ENCODE results near the gene BTBD9.

Gene BTBD9

DNA sequence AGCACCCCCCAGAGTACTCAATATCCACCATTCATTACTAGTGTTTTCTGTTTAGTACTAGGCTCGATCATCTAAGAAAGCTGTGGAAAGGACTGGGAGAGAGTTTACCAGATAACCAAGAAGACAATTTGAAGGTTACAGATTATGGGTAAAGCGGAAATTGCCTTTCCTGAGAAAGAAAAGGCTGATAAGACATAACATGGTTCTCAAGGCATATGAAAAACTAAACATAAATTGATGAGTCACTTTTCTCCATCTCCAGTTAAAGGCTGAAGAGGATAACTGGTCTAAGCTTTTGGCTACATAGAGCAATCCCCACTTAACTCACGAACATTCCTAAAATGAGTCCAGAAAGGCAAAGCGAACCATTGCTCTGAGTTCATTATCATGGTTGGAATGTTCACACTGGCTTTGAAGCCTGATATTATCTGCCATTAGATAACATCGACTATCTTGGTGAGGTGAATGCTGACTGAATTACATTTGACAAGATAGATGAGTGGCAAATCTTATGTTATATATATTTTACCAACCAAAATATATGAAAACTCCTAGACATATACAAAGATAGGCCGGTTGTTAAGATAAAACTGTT, 65.8 kb downstream of the BTBD9 start:
- in situ Hi-C loops (cut with HindIII; ENCODE audit: low pct_ligation_motif_present, low pct_unique_long_range_greater_than_20kb, low sequenced_read_pairs), result no loop called here
- DNase-seq, result no peak

DNA sequence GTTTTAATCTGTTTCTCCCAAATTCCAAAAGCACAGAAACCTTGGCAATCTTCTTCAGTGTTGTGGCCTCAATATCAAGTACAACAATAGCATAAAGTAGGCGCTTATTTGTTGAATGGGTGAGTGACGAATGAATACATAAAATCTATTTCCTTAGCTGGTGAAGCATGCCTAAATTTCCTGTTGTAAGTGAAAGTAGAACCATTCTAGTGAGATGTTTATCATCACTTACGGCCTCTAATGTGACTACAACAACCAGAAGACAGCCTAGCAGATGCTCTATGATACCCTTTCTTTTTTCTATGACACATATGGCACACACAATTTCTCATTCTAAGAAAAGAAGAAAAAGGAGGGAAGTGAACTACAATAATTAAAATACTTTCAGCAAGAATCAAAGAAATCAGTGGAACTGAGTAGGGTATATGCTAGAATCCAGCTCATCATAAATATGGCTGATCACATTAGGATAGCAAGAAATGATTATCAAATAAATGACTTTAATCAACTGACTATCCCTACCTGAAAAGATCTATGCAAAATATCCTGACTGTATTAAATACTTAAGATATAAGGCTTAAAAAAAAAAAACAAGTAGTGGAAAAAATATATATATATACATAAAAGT, 67.4 kb downstream of the BTBD9 start:
- no peak for DNase-seq
- in situ Hi-C loops (cut with HindIII; ENCODE audit: low pct_ligation_motif_present, low pct_unique_long_range_greater_than_20kb, low sequenced_read_pairs), result no loop called here

DNA sequence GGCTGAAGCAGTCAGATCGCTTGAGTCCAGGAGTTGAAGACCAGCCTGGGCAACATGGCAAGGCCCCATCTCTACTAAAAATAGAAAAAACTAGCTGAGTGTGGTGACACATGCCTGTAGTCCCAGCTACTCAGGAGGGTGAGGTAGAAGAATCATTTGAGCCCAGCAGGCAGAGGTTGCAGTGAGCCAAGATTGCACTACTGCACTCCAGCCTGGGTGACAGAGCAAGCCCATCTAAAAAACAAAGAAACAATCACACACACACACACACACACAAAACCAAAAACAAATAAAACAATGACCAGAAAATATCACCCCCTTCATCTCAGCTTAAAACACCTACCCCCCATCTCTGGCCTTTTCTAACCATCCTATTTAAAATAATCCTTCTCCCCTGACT, 68.0 kb downstream of the BTBD9 start:
- DNase-seq, result no peak
- in situ Hi-C loops (cut with HindIII; ENCODE audit: low pct_ligation_motif_present, low pct_unique_long_range_greater_than_20kb, low sequenced_read_pairs), result no loop called here

DNA sequence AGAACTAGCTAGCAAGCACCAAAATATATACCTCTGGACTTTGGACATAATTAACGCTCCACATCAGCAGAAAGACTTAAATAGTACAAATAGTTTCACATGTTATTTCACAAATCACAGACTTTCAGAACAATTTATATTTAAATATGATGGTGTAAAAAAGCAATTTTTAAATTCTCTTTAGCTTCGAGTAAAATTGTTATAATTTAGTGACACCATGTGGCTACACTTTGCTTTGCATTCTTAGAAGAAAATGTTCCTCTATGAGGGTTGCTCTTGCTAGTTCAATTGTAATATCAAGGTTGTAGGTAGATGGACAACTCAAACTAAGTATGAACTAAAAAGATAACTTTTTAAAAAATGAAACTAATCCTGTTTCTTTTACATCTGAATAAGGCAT, 69.0 kb downstream of the BTBD9 start:
- DNase-seq, result peak; percentile 24
- in situ Hi-C loops (cut with HindIII; ENCODE audit: low pct_ligation_motif_present, low pct_unique_long_range_greater_than_20kb, low sequenced_read_pairs), result no loop called here

DNA sequence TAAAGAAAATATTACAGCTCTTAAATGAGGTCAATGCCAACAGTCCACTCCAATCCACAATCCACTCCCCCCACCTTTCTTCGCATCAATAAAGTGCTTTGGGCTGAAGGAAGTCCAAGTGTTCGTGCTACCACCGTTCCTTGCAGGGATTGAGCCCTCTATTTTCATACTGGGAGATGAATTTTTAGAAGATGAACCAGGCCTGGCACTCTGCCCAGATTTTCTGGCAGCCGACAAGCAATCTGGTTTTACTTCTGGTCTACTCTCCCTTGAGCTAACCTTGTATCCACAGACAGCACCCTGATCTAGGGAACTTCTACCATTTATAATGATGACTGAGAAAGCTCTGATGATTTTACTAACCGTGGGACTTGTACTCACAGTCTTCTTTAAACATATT, 72.3 kb downstream of the BTBD9 start:
- in situ Hi-C loops (cut with HindIII; ENCODE audit: low pct_ligation_motif_present, low pct_unique_long_range_greater_than_20kb, low sequenced_read_pairs), result no loop called here
- peak; percentile 33 for DNase-seq

DNA sequence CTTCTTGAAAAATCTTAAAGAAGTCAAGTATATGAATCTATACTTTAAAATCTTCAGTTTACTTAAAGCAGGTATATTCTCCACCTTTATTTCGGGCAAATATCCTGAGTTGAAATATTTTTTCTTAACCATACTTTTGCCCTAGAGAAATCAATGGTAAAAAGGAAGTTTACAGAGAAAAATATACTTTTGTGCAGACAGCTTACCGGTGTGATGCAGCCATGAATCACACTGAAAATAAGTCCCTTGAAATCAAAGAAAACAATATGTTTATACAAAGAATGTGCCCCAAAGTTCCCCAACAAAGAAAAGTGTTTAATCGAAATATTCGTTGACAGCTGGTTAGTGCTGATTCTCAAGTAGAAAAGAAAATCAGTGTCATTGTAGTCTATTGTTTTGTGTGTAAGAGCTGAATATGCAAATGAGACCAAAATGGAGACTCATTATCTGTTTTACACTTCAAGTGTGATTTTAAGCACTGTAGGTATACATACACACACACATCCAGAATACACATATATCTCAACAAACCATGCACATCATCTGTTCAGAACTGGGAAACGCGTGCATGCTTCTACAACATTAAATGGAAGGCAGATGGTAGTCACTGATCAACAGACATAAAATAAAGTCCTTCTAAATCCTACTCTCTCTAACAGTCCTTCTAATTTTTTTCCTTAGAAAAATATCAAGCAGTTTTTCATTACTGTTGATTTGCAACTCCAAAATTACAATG, 73.3 kb downstream of the BTBD9 start:
- in situ Hi-C loops (cut with HindIII; ENCODE audit: low pct_ligation_motif_present, low pct_unique_long_range_greater_than_20kb, low sequenced_read_pairs), result no loop called here
- DNase-seq, result no peak

DNA sequence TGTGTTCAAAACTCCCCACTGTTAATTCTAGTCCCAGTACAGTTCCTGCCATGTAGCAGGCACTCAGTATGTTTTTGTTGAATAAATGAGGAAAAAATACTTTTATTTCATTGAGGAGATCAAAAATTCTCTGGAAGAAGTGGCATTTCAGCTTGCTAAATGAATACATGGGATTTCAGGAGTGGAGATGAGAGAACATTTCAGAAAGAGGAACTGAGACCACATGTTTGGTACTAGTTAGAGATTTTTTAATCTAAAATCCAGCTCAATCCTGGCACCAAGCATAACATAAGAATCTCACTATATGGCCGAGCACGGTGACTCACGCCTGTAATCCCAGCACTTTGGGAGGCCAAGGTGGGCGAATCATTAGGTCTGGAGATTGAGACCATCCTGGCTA, 75.4 kb downstream of the BTBD9 start:
- in situ Hi-C loops (cut with HindIII; ENCODE audit: low pct_ligation_motif_present, low pct_unique_long_range_greater_than_20kb, low sequenced_read_pairs), result no loop called here
- DNase-seq, result no peak

DNA sequence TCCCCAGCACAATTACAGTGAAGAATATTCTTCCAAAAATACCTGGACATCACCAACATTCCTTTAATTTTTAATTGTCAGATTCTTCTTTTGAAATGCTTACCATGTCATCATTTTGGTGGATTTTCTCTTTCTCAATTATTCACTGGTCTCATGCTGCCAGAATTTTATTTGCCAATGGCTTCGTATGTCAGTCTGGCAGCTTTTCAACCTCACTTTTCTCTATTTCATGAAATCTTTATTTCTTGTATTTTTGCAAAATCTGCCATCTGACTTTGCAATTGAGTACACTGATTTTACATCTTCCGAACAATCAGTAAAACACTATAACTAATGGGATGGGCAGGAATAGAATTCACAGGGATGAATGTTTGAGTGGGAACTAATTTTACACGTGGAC, 84.1 kb downstream of the BTBD9 start:
- DNase-seq, result no peak
- in situ Hi-C loops (cut with HindIII; ENCODE audit: low pct_ligation_motif_present, low pct_unique_long_range_greater_than_20kb, low sequenced_read_pairs), result no loop called here

DNA sequence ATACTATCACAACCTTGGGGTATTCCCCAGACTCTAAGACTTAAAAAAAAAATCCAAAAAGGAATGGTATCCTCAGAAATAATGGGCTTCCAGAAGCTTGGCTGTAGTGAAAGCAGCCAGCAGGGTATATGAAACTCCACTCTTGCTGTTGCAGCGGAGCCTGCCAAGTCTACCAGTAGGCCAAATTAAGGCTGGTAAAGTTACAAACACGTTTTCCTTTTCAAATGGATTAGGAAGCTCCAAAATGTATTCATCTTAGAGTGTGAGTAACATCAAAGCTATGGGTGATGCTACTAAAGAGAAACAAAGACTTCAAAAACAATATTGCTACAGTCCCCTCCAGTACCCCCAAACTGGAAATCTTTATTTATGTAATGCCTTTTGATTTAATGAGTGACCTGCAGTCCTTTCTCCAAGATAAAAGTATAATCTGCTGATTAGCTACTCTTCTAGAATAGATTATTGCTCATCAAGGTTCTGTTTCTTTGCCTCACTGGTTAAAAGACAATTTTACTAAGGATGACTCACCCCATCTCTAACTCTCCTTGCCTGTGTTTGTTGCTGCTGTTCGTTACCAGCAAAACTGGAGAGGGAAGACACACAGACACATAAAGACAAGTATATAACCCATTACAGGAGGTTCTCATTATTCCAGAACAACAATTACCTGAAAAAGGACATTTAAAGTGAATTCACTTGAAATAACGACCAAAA, 84.9 kb downstream of the BTBD9 start:
- DNase-seq, result peak; percentile 13
- in situ Hi-C loops (cut with HindIII; ENCODE audit: low pct_ligation_motif_present, low pct_unique_long_range_greater_than_20kb, low sequenced_read_pairs), result no loop called here

DNA sequence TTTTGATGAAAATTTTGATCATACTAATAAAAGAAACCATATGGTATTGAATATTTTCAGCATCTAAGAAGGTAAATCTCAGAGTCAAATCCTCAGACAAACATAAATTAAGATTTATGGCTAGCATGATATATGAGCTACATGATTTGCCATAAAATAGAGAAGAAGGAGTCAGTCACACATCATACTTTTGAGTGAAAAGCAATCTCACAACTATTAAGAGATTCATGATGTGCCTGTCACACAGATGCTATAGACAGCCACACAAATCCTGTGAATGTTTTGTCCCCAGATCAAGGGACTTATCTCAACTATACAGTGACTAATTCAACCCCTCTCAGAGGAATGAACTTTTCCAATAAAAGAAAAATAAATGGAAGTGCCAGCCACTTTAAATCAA, 85.7 kb downstream of the BTBD9 start:
- in situ Hi-C loops (cut with HindIII; ENCODE audit: low pct_ligation_motif_present, low pct_unique_long_range_greater_than_20kb, low sequenced_read_pairs), result no loop called here

DNA sequence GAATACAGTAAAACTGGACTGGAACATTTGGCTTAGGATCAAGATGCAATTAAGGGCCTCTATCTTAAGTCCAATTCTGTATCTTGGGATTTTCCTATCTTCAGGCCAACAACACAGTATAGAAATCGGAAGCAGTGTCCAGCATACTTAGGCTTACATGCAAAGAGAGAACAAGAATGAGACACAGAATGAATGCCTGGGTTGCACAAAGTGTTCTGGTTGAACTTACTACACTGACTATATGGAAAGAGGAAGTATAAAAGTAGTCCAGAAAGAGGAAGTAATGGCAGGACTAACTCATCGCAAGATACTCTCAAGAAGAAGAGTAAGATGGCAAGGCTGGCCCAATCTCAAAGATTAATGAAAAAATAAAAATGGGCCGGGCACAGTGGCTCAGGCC, 87.6 kb downstream of the BTBD9 start:
- in situ Hi-C loops (cut with HindIII; ENCODE audit: low pct_ligation_motif_present, low pct_unique_long_range_greater_than_20kb, low sequenced_read_pairs), result no loop called here
- no peak for DNase-seq

More for the DNA sequence above, 85.7 kb downstream of the BTBD9 start:
- no peak for DNase-seq

DNA sequence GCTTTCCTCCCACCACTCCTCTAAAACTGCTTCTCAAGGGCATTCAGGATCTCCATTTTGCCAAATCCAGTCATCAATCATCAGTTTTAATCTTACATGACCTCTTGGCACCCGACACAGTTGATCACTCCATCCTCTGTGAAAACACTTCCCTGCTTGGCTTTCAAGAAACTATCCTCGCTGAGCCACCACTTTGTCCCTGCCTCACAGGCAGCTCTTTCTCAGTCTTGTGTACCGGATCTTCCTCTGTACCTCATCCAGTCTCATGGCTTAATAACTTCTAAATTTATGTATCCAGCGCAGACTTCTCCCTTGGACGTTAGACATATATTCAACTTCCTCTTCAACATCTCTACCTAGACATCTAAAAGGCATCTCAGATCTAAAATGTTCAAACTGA, 89.9 kb downstream of the BTBD9 start:
- in situ Hi-C loops (cut with HindIII; ENCODE audit: low pct_ligation_motif_present, low pct_unique_long_range_greater_than_20kb, low sequenced_read_pairs), result no loop called here
- DNase-seq, result no peak

DNA sequence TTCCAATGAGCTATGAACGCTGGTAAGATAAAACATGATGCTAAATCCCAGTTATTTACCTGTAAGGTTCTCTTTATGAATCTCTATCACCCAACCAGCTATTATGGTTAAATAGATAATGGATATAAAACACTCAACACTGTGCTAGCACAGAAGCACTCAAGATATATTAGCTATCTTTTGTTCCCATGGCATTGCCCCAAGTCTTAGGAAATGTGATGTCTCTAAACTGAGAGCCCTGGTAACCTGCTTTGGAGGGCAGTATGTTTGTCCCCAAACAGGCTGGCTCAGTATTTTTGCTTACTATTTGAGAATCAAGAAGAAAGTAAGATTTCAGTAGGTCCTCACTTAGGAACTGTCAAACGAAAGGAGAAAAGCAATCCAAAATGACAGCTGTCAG, 90.5 kb downstream of the BTBD9 start:
- no peak for DNase-seq
- in situ Hi-C loops (cut with HindIII; ENCODE audit: low pct_ligation_motif_present, low pct_unique_long_range_greater_than_20kb, low sequenced_read_pairs), result no loop called here

DNA sequence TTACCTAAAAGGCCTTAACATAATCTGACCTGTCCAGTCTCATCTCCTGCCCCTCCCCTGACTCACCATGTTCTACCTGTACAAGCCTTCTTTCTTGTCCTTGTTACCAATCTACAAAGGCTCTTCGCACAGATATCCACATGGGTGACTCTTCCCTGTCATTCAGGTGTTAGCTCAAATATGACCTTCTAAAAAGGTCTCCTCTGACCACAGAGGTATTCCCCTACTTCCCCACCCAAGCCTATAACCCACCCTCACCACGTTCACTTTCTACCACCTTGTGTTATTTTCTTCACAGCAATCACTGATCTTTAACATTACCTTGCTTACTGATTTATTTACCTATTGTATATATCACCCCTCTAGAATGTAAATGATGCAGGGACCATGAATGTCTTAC, 96.7 kb downstream of the BTBD9 start:
- DNase-seq, result no peak
- in situ Hi-C loops (cut with HindIII; ENCODE audit: low pct_ligation_motif_present, low pct_unique_long_range_greater_than_20kb, low sequenced_read_pairs), result no loop called here

DNA sequence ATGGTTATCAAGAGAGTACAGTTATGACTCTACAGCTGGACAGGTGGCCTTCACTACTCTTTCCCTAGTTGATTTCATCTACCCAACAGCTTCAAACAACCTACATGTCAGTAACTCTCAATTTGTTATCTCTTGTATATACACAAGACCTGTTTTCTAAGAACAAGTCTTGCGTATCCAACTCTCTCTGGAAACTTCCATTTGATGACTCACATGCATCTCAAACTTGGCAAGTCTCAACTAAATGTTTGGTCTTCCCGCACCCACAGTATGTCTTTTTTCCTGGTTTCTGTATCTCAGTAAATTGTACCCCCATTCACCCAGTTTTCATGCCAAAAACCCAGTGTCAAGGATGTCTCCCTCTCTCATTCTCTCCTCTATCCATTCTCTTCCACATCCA, 97.7 kb downstream of the BTBD9 start:
- in situ Hi-C loops (cut with HindIII; ENCODE audit: low pct_ligation_motif_present, low pct_unique_long_range_greater_than_20kb, low sequenced_read_pairs), result no loop called here
- DNase-seq, result peak; percentile 1

DNA sequence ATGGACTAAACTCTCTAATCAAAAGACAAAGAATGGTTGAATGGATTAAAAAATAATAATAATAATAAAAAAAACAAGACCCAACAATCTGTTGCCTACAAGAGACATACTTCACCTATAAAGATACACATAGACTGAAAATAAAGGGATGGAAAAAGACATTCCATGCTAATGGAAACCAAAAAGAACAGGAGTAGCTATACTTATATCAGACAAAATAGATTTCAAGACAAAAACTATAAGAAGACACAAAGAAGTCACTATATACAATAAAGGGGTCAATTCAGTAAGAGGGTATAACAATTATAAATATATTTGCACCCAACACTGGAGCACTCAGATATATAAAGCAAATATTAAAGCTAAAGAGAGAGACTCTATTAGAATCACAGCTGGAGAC, 106.7 kb downstream of the BTBD9 start:
- DNase-seq, result no peak
- in situ Hi-C loops (cut with HindIII; ENCODE audit: low pct_ligation_motif_present, low pct_unique_long_range_greater_than_20kb, low sequenced_read_pairs), result no loop called here

DNA sequence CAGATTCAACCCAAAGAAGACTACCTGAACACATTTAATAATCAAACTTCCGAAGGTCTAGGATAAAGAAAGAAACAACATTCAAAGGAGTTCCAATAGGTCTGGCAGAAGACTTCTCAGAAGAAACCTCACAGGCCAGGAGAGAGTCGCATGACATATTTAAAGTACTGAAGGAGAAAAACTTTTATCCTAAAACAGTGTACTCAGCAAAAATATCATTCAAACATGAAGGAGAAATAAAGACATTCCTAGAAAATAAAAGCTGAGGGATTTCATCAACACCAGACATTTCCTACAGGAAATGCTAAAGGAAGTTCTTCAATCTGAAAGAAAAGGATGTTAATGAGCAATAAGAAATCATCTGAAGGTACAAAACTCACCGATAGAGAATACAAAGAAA, 108.6 kb downstream of the BTBD9 start:
- DNase-seq, result no peak
- in situ Hi-C loops (cut with HindIII; ENCODE audit: low pct_ligation_motif_present, low pct_unique_long_range_greater_than_20kb, low sequenced_read_pairs), result no loop called here

DNA sequence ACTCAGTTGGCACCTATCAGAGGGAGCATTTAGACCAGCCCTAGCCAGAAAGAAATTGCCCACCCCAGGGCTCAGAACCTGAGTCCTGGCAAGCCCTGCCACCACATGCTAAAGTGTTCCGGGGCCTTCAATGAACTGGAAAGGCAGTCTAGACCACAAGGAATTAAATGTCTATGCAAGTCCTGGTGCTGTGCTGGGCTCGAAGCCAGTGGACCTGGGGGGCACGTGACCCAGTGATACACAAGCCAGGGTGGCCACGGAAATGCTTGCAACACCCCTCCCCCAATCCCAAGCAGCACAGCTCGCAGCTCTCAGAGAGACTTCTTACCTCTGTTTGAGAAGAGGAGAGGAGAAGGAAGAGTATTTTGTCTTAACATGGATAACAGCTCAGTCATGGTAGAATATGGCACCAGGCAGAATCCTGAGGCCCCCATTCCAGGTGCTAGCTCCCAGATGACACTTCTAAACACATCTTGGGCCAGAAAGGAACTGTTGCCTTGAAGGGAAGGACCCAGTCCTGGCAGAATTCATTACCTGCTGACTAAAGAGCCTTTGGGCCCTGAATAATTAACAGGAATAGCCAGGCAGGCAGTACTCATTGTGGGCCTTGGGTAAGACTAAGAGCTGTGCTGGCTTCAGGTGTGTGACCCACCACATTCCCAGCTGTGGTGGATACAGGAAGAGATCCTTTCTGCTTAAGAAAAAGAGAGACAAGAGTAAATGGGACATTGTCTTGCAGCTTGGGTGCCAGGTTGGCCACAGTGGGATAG, 111.3 kb downstream of the BTBD9 start:
- in situ Hi-C loops (cut with HindIII; ENCODE audit: low pct_ligation_motif_present, low pct_unique_long_range_greater_than_20kb, low sequenced_read_pairs), result no loop called here
- no peak for DNase-seq

DNA sequence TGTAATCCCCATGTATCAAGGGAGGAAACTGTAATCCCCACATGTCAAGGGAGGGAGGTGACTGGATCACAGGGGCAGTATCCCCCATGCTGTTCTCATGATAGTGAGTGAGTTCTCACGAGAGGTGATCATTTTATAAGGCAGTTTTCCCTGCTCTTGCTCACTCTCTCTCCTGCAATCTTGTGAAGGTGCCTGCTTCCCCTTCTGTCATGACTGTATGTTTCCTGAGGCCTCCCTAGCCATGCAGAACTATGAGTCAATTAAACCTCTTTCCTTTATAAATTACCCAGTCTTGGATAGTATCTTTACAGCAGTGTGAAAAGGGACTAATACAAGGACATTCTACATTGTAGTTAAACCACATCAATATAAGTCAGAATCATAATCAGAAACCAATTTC, 112.4 kb downstream of the BTBD9 start:
- in situ Hi-C loops (cut with HindIII; ENCODE audit: low pct_ligation_motif_present, low pct_unique_long_range_greater_than_20kb, low sequenced_read_pairs), result no loop called here

More for the DNA sequence above, 112.4 kb downstream of the BTBD9 start:
- DNase-seq, result no peak

Data from ACHN (cell line).